GM12872 (cell line): ENCODE results near the gene DET1.

ENCODE experiments used
- TF ChIP-seq, protein P1 (sequence below): IDR thresholded peaks from 3 replicates; pipeline ENCODE4 v1.5.1; 2011; ENCODE audit warnings: low read depth, mild to moderate bottlenecking, low read length, moderate library complexity; ENCODE audit not compliant: insufficient read depth

The DET1 gene

DNA sequence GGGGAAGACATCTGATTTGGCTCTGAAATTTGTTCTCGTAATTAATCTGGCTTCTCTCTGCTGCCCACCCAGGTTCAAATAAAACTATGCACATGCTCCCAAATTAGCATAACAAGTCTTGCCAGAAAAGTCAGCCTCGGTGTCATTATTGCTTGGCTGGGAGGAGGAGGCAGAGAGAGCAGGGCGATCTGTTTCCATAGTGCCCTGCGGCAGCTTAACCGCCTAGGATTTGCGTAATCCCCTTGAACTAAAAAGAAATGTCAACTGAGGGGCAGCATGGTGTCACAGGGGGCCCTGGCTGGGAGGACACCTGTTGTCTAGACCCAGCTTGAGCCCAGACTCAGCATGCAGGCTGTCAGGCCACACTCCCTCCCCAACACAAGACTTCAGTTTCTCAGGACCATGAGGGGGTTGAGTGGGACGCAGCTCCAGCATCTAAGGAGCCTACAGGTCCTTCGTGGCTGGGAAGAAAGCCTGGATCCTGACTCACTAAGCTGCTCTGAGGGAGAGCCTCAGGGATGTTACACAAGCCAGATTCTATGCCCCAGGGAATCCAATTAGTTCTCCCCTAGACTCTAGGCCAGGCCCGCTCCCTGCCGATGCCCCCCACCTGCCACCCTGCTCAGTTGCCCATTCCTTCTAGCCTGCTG lies 61.7 kb downstream of the DET1 start:
- TF ChIP-seq, protein P1, sequence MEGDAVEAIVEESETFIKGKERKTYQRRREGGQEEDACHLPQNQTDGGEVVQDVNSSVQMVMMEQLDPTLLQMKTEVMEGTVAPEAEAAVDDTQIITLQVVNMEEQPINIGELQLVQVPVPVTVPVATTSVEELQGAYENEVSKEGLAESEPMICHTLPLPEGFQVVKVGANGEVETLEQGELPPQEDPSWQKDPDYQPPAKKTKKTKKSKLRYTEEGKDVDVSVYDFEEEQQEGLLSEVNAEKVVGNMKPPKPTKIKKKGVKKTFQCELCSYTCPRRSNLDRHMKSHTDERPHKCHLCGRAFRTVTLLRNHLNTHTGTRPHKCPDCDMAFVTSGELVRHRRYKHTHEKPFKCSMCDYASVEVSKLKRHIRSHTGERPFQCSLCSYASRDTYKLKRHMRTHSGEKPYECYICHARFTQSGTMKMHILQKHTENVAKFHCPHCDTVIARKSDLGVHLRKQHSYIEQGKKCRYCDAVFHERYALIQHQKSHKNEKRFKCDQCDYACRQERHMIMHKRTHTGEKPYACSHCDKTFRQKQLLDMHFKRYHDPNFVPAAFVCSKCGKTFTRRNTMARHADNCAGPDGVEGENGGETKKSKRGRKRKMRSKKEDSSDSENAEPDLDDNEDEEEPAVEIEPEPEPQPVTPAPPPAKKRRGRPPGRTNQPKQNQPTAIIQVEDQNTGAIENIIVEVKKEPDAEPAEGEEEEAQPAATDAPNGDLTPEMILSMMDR, result no peak

DNA sequence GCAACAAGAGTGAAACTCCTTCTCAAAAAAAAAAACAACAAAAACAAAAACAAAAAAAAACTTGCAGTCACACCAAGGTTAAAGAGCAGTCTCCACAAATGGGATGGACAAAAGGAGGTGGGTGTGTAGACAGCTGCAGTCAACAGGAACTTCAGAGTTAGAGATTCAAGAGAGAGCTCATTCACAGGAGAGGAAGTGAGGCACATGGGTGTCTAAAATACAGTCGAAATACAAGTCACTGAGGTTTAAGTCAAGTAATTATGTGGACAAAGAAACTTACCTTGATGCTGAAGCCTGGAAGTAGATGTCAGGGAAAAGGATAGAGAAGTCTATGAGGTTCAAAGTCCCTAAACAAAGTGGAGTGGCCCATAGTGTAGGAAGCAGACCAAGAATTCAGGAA lies 64.2 kb downstream of the DET1 start:
- TF ChIP-seq, protein P1, result no peak

DNA sequence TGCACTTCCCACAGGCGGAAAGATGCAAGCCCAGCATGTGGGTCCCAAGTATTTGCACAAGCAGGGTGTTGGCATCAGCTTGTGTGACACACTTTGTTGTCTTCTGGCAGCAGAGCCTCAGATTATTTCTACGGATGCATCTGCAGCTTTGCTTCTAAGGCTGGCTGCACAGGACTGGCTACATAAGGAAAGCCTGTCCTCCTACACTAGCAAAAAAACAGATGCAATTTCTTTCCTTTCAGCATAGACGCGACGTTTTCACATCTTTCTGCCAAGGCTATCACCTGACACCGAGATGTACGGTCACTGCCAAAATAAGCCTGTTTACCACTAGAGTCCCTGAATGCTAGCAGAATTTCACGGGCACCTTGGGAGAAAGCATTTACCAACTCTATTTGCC lies 65.5 kb downstream of the DET1 start:
- TF ChIP-seq, protein P1, result no peak

DNA sequence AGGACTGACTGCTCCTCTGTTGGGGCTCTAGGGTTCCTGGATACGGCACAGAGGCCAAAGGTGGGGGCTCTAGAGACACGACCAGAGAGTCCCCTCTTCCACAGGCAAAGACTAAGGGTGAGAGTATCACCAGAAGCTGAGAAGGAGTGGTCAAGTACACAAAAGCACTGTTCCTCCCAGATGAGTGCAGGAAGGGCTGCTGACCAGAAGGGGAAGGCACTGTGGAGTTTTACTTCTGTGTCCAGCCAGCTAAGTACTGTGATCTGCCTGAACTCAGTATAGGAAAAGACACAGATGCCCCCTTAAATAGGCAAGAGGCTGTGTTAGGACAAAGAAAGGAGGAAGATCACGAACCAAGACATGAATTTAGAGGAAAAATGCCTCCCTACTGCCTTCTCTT lies 67.3 kb downstream of the DET1 start:
- TF ChIP-seq, protein P1, result no peak

DNA sequence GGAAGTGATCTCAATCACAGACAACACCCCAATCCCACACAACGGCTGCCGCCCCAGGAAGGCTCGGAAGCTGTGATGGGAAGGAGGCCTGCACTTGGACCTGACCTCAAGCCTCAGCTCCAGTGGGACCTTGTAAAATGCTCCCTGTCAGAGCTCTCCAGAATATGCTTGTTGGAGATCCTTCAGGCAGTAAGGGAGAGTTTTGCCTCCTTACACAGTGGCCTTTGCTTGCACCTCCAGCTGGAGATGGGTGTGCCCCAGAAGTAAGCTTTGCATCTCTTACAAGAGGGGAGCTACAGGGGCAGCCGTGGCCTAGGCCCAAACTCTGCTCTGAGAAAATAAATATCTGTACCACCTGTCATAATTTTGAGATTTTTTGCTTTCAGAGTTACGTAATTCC lies 68.6 kb downstream of the DET1 start:
- TF ChIP-seq, protein P1, result no peak

DNA sequence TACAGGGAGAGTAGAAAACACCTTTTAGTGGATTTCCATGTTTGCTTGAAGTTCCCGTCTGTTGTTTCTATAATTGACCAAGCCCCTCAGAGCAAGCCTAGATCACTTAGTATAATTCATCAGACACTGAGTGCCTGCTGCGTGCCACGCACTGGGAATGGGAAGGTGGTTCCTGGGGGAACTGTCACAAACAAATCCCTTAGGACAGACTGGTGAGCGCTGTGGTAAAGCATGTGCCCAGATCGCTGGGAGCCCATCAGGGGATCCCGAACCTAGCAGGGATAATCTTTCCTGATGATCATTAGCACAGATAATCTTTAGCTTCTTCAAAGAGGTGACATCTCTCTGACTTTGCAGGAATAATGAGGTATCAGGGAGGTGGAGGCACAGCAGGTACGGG lies 69.4 kb downstream of the DET1 start:
- TF ChIP-seq, protein P1, result no peak

DNA sequence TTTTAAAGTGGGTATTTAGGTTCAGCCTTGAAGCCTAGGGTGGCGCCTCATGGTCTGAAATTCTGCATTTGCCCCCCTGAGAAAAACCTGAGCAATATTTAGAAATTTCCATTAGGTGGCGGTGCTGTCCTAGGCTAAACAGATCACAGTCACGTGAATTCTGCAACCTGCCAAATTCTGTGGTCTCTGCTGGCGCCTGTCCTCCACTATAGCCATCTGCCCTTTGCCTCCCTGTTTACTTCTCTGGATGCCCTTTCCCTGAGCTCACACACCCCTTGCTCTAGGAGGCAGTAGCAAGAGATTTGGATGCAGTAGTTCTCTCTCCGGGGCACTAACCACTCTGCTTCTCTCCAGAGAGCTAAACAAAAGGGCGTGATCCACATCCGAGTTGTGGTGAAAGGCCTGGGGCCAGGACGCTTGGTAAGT lies 69.8 kb downstream of the DET1 start:
- TF ChIP-seq, protein P1, result peak; percentile 62

DNA sequence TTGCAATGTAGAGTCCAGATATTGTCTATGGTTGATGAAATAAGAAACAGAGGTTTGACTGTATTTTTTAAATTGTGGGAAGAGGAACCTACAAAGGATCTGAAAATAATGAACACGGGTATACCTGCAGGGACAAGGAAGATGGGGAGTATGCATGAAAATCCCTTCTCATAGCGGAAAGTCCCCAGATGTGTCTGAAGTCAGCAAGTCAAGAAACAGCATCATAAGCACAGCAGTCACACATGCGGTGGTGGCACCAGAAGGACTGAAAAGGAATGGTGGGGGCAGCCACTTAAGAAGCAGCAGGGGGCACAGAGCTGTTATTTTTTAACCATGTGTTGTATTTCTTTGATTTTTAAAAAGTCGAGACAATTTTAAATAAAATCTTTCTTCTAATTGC lies 74.3 kb downstream of the DET1 start:
- TF ChIP-seq, protein P1, result no peak
